ENCODE data around the gene ZNF141. TPM values are rescaled to one million over a fixed set of nuclear protein-coding genes. Genes with fewer than 3 reads are reported as not detected.

The ZNF141 gene
- total RNA-seq, 4 donors from 2014 or later = 14.5 to 49.6 (median 24.1) TPM

GRCh38 chr4:337932-338758 is 531 bp downstream of the ZNF141 start:
- ATAC-seq (ENCODE audit: low FRiP score) (peak; percentile 48), DNase-seq (ENCODE audit: low spot score) (no peak)
- TF ChIP-seq CTCF (IDR thresholded peaks at IDR 0.05) = no peak

GRCh38 chr4:338759-339097 is 1.1 kb downstream of the ZNF141 start:
- ATAC-seq (ENCODE audit: low FRiP score) = no peak
- TF ChIP-seq CTCF (IDR thresholded peaks at IDR 0.05) = no peak
- DNase-seq (ENCODE audit: low spot score) = no peak

- DNase-seq (ENCODE audit: low spot score) (no peak), ATAC-seq (ENCODE audit: low FRiP score) (no peak)
- no peak for TF ChIP-seq CTCF (IDR thresholded peaks at IDR 0.05)
Measured at GRCh38 chr4:340011-340410, 2.4 kb downstream of the ZNF141 start.

- TF ChIP-seq CTCF (IDR thresholded peaks at IDR 0.05) = no peak
- ATAC-seq (ENCODE audit: low FRiP score) = no peak
Measured at GRCh38 chr4:373062-373839, 35.6 kb downstream of the ZNF141 start.

GRCh38 chr4:374298-375160 is 36.9 kb downstream of the ZNF141 start:
- no peak for TF ChIP-seq CTCF (IDR thresholded peaks at IDR 0.05)
- DNase-seq (ENCODE audit: low spot score) = no peak
- ATAC-seq (ENCODE audit: low FRiP score) = no peak

More at GRCh38 chr4:373062-373839, 35.6 kb downstream of the ZNF141 start:
- no peak for DNase-seq (ENCODE audit: low spot score)

- DNase-seq (ENCODE audit: low spot score) (no peak), ATAC-seq (ENCODE audit: low FRiP score) (no peak)
- no peak for TF ChIP-seq CTCF (IDR thresholded peaks at IDR 0.05)
Measured at GRCh38 chr4:384311-385010, 46.8 kb downstream of the ZNF141 start.

All from omental fat pad (tissue), 4 donors.